ENCODE data around the gene DNAJC4. TPM values are rescaled to one million over a fixed set of nuclear protein-coding genes. Genes with fewer than 3 reads are reported as not detected.

Gene DNAJC4
- total RNA-seq, 3 donors from 2014 or later = 43.6 to 57.6 (median 50.7) TPM

DNA sequence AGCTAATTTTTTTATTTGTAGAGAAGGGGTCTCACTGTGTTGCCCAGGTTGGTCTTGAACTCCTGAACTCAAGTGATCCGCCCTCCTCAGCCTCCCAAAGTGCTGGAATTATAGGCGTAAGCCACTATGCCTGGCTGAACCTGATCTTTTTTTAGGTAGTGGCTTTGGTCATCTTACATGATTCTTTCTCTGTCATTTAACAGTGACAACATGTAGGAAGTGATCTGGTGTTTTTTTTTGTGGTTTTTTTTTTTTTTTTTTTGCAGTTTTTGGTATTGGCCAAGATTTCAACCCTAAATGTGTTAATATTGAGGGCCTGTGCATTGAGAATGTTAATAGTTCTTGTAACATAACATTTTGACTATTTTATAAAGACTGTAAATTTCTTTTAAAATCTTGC lies 31.8 kb upstream of the DNAJC4 start:
- ATAC-seq = no peak
- Histone ChIP-seq H3K4me1 (ENCODE audit: low read depth) (no peaks in the 10 kb centered on the region), H3K36me3 (ENCODE audit: low read depth) (peaks cover 22% of the 10 kb centered on the region), H3K4me3 (no peak overlapping the region), H3K9me3 (no peaks in the 10 kb centered on the region)
- TF ChIP-seq, protein P1, sequence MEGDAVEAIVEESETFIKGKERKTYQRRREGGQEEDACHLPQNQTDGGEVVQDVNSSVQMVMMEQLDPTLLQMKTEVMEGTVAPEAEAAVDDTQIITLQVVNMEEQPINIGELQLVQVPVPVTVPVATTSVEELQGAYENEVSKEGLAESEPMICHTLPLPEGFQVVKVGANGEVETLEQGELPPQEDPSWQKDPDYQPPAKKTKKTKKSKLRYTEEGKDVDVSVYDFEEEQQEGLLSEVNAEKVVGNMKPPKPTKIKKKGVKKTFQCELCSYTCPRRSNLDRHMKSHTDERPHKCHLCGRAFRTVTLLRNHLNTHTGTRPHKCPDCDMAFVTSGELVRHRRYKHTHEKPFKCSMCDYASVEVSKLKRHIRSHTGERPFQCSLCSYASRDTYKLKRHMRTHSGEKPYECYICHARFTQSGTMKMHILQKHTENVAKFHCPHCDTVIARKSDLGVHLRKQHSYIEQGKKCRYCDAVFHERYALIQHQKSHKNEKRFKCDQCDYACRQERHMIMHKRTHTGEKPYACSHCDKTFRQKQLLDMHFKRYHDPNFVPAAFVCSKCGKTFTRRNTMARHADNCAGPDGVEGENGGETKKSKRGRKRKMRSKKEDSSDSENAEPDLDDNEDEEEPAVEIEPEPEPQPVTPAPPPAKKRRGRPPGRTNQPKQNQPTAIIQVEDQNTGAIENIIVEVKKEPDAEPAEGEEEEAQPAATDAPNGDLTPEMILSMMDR (IDR thresholded peaks at IDR 0.05) = no peak
- intact Hi-C loops (cut with DNase I, micrococcal nuclease) = no loop called here
- no peak for DNase-seq

DNA sequence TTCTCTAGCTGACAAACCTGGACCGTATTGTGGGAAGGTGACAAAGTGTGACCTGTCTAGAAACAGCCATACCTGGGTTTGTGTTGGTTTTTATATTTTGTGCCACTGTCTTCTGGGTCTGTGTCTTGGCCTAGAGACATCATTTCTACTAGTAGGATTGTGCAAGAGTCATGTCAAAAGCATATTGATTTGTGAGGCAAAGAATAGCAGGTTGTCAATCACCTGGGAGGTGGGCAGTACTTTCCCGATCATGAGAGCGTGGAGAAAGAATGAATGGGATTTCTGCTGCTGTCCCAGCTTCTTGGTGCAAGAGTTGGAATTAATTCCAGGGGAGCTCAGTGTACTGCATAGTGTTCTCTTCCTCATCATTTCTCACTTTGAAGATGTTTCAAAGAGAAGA lies 28.8 kb upstream of the DNAJC4 start:
- DNase-seq = no peak
- Histone ChIP-seq H3K9me3 (no peaks in the 10 kb centered on the region), H3K4me3 (no peak overlapping the region), H3K36me3 (ENCODE audit: low read depth) (peaks cover 14% of the 10 kb centered on the region), H3K4me1 (ENCODE audit: low read depth) (peaks cover 24% of the 10 kb centered on the region)
- ATAC-seq = no peak
- TF ChIP-seq, protein P1 (IDR thresholded peaks at IDR 0.05) = no peak
- intact Hi-C loops (cut with DNase I, micrococcal nuclease) = loop anchor here in 1 of 2 donors (10.0 kb wide), 1 partner anchor 103 kb away; the partner anchor contains the start of genes CATSPERZ and ESRRA

DNA sequence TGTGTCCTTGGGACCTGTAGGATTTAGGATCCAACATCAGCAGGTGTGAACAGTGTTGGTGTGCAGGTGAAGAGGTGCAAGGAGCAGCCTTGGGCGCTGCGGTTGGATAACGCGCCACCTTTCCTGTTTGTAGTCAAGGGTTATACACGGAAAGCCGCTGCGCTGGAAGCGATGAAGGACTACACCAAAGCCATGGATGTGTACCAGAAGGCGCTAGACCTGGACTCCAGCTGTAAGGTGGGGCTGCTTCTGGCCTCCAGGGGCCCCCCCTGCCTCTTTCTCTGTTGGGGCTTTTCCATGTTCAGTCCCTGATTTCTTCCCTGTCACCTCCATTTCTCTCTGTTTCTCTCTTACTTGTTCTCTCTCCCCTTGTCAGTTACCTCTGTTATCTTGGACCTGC lies 27.4 kb upstream of the DNAJC4 start:
- intact Hi-C loops (cut with DNase I, micrococcal nuclease) = loop anchor here in 1 of 2 donors (10.0 kb wide), 1 partner anchor 102 kb away; the partner anchor contains the start of genes CATSPERZ and ESRRA
- Histone ChIP-seq H3K4me3 (no peak overlapping the region), H3K36me3 (ENCODE audit: low read depth) (peaks cover 14% of the 10 kb centered on the region), H3K4me1 (ENCODE audit: low read depth) (peaks cover 29% of the 10 kb centered on the region), H3K9me3 (no peaks in the 10 kb centered on the region)
- DNase-seq (no peak), ATAC-seq (no peak)
- TF ChIP-seq, protein P1 (IDR thresholded peaks at IDR 0.05) = no peak

DNA sequence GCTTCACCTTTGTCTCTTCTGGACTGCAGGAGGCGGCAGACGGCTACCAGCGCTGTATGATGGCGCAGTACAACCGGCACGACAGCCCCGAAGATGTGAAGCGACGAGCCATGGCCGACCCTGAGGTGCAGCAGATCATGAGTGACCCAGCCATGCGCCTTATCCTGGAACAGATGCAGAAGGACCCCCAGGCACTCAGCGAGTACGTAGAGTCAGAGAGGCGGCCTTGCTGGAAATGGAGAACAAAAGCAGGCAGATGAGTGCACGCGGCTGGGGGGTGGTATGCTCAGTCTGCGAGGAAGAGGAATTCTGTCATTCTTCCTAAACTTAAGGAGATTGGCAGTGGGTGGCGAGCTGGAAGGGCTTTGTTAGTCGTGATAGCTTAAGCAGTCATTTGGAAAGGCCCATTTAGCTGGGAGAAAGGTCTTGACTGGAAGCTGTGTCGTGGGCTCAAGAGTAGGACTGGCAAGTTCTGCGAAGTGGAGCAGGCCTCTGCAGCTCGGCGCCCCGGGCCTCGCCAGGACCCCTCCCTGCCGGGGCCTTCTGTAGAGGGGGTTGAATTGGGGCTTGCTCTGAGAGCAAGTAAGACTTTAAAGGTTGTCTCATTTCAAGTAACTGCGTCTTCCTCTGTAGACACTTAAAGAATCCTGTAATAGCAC lies 26.8 kb upstream of the DNAJC4 start:
- Histone ChIP-seq H3K4me3 (no peak overlapping the region), H3K4me1 (ENCODE audit: low read depth) (peaks cover 32% of the 10 kb centered on the region), H3K36me3 (ENCODE audit: low read depth) (peaks cover 14% of the 10 kb centered on the region), H3K9me3 (no peaks in the 10 kb centered on the region)
- ATAC-seq (no peak), DNase-seq (no peak)
- intact Hi-C loops (cut with DNase I, micrococcal nuclease) = loop anchor here in 1 of 2 donors (10.0 kb wide), 1 partner anchor 101 kb away; the partner anchor contains the start of genes CATSPERZ and ESRRA
- TF ChIP-seq, protein P1 (IDR thresholded peaks at IDR 0.05) = no peak

DNA sequence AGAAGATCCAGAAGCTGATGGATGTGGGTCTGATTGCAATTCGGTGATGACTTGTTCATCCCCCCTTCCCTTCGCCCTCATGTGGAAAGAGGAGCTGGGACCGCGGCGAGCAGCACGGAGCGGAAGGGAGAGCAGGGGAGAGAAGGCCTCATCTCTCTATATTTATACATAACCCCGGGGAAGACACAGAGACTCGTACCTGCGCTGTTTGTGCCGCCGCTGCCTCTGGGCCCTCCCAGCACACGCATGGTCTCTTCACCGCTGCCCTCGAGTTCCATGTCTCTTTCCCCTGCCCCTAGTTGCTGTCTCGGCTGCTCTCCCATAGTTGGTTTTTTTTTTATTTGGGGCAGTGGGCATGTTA lies 26.3 kb upstream of the DNAJC4 start:
- peak in 1 of 3 donors; percentile 35 for DNase-seq
- H3K4me3 ChIP-seq = no peak overlapping the region
- H3K36me3 ChIP-seq (ENCODE audit: low read depth) = peaks cover 14% of the 10 kb centered on the region
- H3K4me1 ChIP-seq (ENCODE audit: low read depth) = peaks cover 32% of the 10 kb centered on the region
- no peak for ATAC-seq
- TF ChIP-seq, protein P1 (IDR thresholded peaks at IDR 0.05) = no peak
- H3K9me3 ChIP-seq = no peaks in the 10 kb centered on the region
- intact Hi-C loops (cut with DNase I, micrococcal nuclease) = loop anchor here in 1 of 2 donors (10.0 kb wide), 1 partner anchor 101 kb away; the partner anchor contains the start of genes CATSPERZ and ESRRA
